IPS DF 6.9 (cell line): ENCODE measurements around the gene GLRA1.

Source experiments
- DNase-seq: peaks from one replicate; pipeline ENCODE4 v3.0.0-alpha.2; 2013; ENCODE audit warnings: low read depth, low spot score
- H3K27ac ChIP-seq: one replicate; pipeline ENCODE4 v1.5.1; 2013; ENCODE audit warnings: low read length, control low read depth
- H3K27me3 ChIP-seq: 2 replicates; pipeline ENCODE4 v1.6.1; 2013; ENCODE audit warnings: mild to moderate bottlenecking, low read length; ENCODE audit not compliant: control insufficient read depth, insufficient read depth
- H3K36me3 ChIP-seq: 2 replicates; pipeline ENCODE4 v1.6.1; 2013; ENCODE audit warnings: low read length; ENCODE audit not compliant: control insufficient read depth, insufficient read depth
- H3K4me1 ChIP-seq: 2 replicates; pipeline ENCODE4 v1.6.1; 2013; ENCODE audit warnings: low read length; ENCODE audit not compliant: control insufficient read depth, insufficient read depth
- H3K4me3 ChIP-seq: 2 replicates; pipeline ENCODE4 v1.5.1; 2013; ENCODE audit warnings: mild to moderate bottlenecking, low read length
- H3K9me3 ChIP-seq: 2 replicates; pipeline ENCODE4 v1.6.1; 2013; ENCODE audit warnings: low read length, inconsistent platforms; ENCODE audit not compliant: control insufficient read depth, insufficient read depth
- WGBS: extraction: QIAGEN DNeasy Blood & Tissue Kit; methylation state at CpG from one replicate; pipeline ENCODE4 v1.1.7; 2013; ENCODE audit warnings: mixed read lengths, missing lambda C conversion rate; ENCODE audit not compliant: insufficient read length, insufficient coverage; 5-methylcytosine and 5-hydroxymethylcytosine counted together

The GLRA1 gene

GRCh38 chr5:151950706-151951105, 26.1 kb upstream of the GLRA1 start:
- Histone ChIP-seq H3K27ac (no peak overlapping the region), H3K9me3 (no peaks in the 10 kb centered on the region), H3K27me3 (no peaks in the 10 kb centered on the region; the same call in 1 of the 2 replicates), H3K4me3 (no peak overlapping the region), H3K36me3 (no peaks in the 10 kb centered on the region), H3K4me1 (no peaks in the 10 kb centered on the region)
- DNase-seq, result no peak
- no CpG with 5 or more reads among the region's 9 CpGs for WGBS

GRCh38 chr5:151949701-151950308, 25.2 kb upstream of the GLRA1 start:
- WGBS, result no CpG with 5 or more reads among the region's 5 CpGs
- H3K27me3 ChIP-seq, result no peaks in the 10 kb centered on the region; the same call in 1 of the 2 replicates

DNA sequence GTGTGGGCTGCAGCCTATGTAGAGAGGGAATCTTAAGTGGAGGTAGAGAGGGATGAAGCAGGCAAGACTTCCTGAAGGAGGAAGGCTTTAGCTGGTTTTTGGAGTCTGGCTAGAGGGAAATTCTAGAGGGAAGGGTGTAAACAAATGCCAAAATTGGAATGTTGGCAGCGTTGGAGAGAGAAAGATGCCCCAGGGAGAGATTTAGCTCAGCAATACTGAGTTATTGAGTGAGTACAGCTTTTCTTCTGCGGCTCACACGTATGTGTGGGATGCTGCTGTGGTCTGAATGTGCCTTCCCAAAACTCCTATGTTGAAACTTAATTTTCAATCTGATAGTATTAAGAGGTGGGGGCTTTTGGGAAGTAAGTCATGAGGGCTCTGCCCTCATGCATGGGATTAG, 24.5 kb upstream of the GLRA1 start:
- no peak for DNase-seq
- H3K4me3 ChIP-seq, result no peak overlapping the region
- no peaks in the 10 kb centered on the region for H3K4me1 ChIP-seq
- no peaks in the 10 kb centered on the region for H3K9me3 ChIP-seq
- H3K27ac ChIP-seq, result no peak overlapping the region
- H3K36me3 ChIP-seq, result no peaks in the 10 kb centered on the region
- no peaks in the 10 kb centered on the region; the same call in 1 of the 2 replicates for H3K27me3 ChIP-seq
- WGBS, result no CpG with 5 or more reads among the region's 3 CpGs

More at GRCh38 chr5:151949701-151950308, 25.2 kb upstream of the GLRA1 start:
- no peak overlapping the region for H3K4me3 ChIP-seq
- no peak for DNase-seq
- H3K36me3 ChIP-seq, result no peaks in the 10 kb centered on the region
- no peak overlapping the region for H3K27ac ChIP-seq
- no peaks in the 10 kb centered on the region for H3K9me3 ChIP-seq
- no peaks in the 10 kb centered on the region for H3K4me1 ChIP-seq

DNA sequence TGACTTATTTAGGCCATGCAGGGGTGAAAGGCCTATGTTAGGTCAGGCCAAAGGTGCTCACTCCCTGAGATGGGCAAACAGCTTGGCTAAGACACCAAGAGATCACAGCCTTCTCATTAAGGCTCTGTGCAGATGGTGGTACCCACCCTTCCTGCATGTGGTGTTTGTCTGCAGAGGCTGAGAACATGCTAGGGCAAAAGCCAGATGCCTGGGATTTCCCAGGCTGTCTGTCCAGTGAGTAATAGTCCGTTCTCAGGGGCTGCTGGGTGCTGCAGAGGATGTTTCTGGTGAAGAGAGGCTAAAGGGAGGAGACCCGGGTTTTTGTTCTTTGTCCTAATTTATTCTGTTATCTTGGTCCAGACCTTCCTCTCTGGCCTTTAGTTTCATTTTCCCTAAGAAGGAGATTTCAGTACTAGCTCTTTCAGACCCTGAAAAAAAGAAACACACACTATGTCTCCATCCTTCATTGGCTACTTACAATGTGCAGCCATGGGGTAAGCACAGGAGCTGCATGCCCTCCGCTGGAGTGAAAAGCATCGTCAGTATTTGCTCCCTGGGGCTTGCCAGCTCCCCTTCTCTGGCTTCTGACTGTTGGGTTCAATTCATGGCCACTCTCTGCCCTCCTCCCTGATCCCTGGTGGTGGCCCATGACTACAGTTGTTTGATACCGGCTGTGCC, 23.4 kb upstream of the GLRA1 start:
- Histone ChIP-seq H3K4me1 (no peaks in the 10 kb centered on the region), H3K36me3 (no peaks in the 10 kb centered on the region), H3K27ac (no peak overlapping the region), H3K9me3 (no peaks in the 10 kb centered on the region), H3K27me3 (no peaks in the 10 kb centered on the region; the same call in 1 of the 2 replicates), H3K4me3 (no peak overlapping the region)
- WGBS, result no CpG with 5 or more reads among the region's 5 CpGs
- no peak for DNase-seq

DNA sequence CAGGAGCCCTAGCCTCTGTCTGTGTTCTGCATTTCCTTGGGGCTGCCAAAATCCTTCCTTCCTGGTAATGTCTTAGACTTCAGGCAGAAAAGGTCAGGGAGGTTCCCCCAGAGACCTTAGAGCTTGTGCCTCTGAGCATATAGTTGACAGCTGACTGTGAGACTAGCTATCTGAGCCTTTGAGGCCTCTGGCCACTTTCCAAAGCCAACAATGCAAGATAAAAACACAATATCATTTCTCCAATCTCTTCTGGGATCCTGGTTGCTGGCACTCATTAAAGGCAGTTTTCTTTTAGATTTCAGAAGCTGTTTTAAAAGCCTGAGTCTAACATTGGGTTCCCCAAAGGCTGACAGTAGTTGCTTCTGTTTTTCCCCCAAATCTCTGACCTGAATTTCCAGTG, 13.2 kb upstream of the GLRA1 start:
- DNase-seq, result no peak
- no peaks in the 10 kb centered on the region for H3K4me1 ChIP-seq
- no peak overlapping the region for H3K4me3 ChIP-seq
- no peaks in the 10 kb centered on the region for H3K27me3 ChIP-seq
- H3K36me3 ChIP-seq, result no peaks in the 10 kb centered on the region
- no peak overlapping the region for H3K27ac ChIP-seq
- H3K9me3 ChIP-seq, result no peaks in the 10 kb centered on the region

GRCh38 chr5:151935135-151935695, 10.6 kb upstream of the GLRA1 start:
- no peak for DNase-seq
- no peaks in the 10 kb centered on the region; the same call in 1 of the 2 replicates for H3K9me3 ChIP-seq
- H3K27me3 ChIP-seq, result no peaks in the 10 kb centered on the region
- no CpG with 5 or more reads among the region's 3 CpGs for WGBS
- no peak overlapping the region for H3K4me3 ChIP-seq
- H3K36me3 ChIP-seq, result no peaks in the 10 kb centered on the region
- H3K4me1 ChIP-seq, result no peaks in the 10 kb centered on the region
- H3K27ac ChIP-seq, result no peak overlapping the region

DNA sequence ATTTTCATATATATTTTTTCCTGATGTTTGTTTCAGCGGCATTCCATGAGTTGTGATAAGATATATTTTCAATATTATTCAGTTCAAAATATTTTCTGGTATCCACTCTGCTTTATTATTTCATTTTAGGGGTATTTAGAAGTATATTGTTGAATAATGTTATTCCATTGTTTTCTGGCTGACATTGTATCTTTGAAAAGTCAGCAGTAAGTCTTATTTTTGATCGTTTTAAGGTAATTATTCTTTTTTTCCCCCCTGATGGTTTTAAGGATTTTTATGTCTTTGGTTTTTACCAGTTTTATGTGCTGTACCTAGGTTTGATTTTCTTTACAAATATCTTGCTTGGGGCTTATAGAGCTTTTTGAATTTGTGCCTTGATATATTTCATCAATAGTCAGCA, 6.6 kb upstream of the GLRA1 start:
- no CpG with 5 or more reads among the region's 2 CpGs for WGBS
- no peak overlapping the region for H3K27ac ChIP-seq
- no peaks in the 10 kb centered on the region for H3K27me3 ChIP-seq
- H3K4me1 ChIP-seq, result no peaks in the 10 kb centered on the region
- no peak overlapping the region for H3K4me3 ChIP-seq
- H3K9me3 ChIP-seq, result no peaks in the 10 kb centered on the region; the same call in 1 of the 2 replicates
- no peak for DNase-seq
- no peaks in the 10 kb centered on the region for H3K36me3 ChIP-seq

DNA sequence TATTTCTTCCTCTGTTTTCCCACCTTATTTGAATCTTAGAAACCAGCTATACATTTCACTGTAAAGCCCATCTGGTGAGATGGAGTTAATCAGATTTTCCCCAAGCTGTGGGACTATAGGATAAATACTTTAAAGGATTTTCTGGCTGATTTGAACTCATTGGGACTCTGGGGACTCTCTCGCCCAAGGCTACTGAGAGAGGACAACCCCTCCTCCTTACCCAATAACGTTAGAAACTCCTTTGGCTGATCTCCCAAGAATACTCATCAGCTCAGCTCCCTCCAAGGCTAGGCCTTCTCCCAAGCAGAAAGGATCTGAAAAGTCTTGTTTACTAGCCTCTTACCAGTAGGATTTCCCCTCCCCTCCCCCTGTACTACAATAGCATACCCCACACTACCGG, 1.5 kb upstream of the GLRA1 start:
- Histone ChIP-seq H3K9me3 (no peaks in the 10 kb centered on the region), H3K27ac (no peak overlapping the region), H3K27me3 (no peaks in the 10 kb centered on the region), H3K4me1 (no peaks in the 10 kb centered on the region; the same call in 1 of the 2 replicates), H3K4me3 (no peak overlapping the region), H3K36me3 (no peaks in the 10 kb centered on the region)
- WGBS, result no CpG with 5 or more reads among the region's 3 CpGs
- DNase-seq, result no peak

- Histone ChIP-seq H3K4me3 (no peak overlapping the region), H3K27me3 (no peaks in the 10 kb centered on the region)
- no peak for DNase-seq
These were observed 689 bp upstream of the GLRA1 start for GRCh38 chr5:151925340-151925739.

DNA sequence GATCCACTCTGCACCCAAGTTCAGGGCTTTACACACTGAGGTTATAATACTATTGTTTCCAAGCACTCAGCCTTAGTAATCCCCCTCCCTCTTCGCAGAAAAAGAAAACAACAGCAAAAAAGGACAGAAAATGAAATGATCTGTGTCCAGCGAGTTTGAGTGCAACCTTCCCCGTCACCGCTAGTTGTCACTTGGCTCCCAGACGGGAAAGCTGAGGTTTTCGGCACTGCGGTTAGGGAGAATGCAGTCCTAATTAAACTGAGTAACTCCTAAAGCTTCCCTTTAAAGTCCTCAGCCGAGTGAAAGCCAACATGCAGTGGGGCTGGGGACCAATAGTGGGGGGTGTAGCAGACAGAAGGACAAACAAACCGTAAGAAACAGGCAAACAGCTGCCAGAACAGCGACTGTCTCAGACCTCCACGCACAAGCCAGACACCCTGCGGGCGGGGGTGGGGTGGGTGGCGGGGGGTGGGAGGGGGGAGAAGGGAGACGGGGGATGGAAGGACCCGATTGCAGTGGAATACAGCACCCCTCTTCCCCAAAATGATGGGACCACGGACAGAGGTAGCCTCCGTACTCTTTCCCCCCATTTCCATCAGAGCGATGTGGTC, 680 bp downstream of the GLRA1 start:
- H3K27me3 ChIP-seq, result no peaks in the 10 kb centered on the region
- H3K4me1 ChIP-seq, result no peaks in the 10 kb centered on the region; the same call in 1 of the 2 replicates
- H3K9me3 ChIP-seq, result no peaks in the 10 kb centered on the region
- no peaks in the 10 kb centered on the region for H3K36me3 ChIP-seq
- H3K27ac ChIP-seq, result no peak overlapping the region
- WGBS, result no CpG with 5 or more reads among the region's 19 CpGs
- DNase-seq, result peak; percentile 31
- H3K4me3 ChIP-seq, result no peak overlapping the region

More at GRCh38 chr5:151925340-151925739, 689 bp upstream of the GLRA1 start:
- no CpG with 5 or more reads among the region's 16 CpGs for WGBS
- H3K27ac ChIP-seq, result no peak overlapping the region
- no peaks in the 10 kb centered on the region for H3K9me3 ChIP-seq
- H3K36me3 ChIP-seq, result no peaks in the 10 kb centered on the region
- H3K4me1 ChIP-seq, result no peaks in the 10 kb centered on the region; the same call in 1 of the 2 replicates
